ENCODE results near the gene SPATA7. TPM values are rescaled to one million over a fixed set of nuclear protein-coding genes. Genes with fewer than 3 reads are reported as not detected.

The SPATA7 gene, protein sequence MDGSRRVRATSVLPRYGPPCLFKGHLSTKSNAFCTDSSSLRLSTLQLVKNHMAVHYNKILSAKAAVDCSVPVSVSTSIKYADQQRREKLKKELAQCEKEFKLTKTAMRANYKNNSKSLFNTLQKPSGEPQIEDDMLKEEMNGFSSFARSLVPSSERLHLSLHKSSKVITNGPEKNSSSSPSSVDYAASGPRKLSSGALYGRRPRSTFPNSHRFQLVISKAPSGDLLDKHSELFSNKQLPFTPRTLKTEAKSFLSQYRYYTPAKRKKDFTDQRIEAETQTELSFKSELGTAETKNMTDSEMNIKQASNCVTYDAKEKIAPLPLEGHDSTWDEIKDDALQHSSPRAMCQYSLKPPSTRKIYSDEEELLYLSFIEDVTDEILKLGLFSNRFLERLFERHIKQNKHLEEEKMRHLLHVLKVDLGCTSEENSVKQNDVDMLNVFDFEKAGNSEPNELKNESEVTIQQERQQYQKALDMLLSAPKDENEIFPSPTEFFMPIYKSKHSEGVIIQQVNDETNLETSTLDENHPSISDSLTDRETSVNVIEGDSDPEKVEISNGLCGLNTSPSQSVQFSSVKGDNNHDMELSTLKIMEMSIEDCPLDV
- 3.5 and 4.5 TPM in 2 replicates for polyA plus RNA-seq (2012; rRNA removed)
- 4.6 and 5.0 TPM in 2 replicates for polyA plus RNA-seq (2012; cell fraction: cytosol; rRNA removed)
- polyA plus RNA-seq (2012; cell fraction: nucleus; rRNA removed), result 5.9 and 8.8 TPM in 2 replicates

- Histone ChIP-seq H3K9ac (peak within 1 kb of the TSS; percentile 75), H3K27me3 (ENCODE audit: insufficient read depth) (no peaks in the 10 kb centered on the region), H3K4me2 (peak within 1 kb of the TSS; percentile 84), H2AFZ (ENCODE audit: low read depth) (peak within 1 kb of the TSS; percentile 88), H3K4me3 (ENCODE audit: low read depth in 2 of 2, low read length in 1 of 2) (peak within 1 kb of the TSS; percentile 85 to 97), H3K9me3 (no peaks in the 10 kb centered on the region), H3K9me2 (no peaks in the 10 kb centered on the region), H3F3A (replicated peaks; ENCODE audit: insufficient read depth) (no peaks in the 10 kb centered on the region), H3K27ac (ENCODE audit: low read depth in 2 of 2, low read length in 1 of 2) (peak within 1 kb of the TSS; percentile 57 to 85; a peak in 3 of 4 replicates), H4K20me1 (ENCODE audit: insufficient read depth) (no peaks in the 10 kb centered on the region), H3K36me3 (replicated peaks in 1 of 2; ENCODE audit: control insufficient read depth in 1 of 2, insufficient read depth in 2 of 2, low read length in 1 of 2) (no peaks in the 10 kb centered on the region), H3K4me1 (ENCODE audit: control insufficient read depth in 1 of 2, insufficient read depth in 2 of 2, low read depth in 1 of 2, low read length in 1 of 2) (peaks cover 0 to 8% of the 10 kb centered on the region in 2 experiments; a peak in 2 of 4 replicates), H3K79me2 (ENCODE audit: insufficient read depth) (peaks cover 7% of the 10 kb centered on the region; the same call in 1 of the 2 replicates)
- POLR2A ChIA-PET, result interaction anchor here (0.8 kb wide), 1 partner anchor 392 kb away, joined by 3 read pairs; the partner anchor contains the start of gene GALC
- CTCF ChIA-PET, result interaction anchor here (1.1 to 9.2 kb wide), 3 partner anchors 190 to 372 kb away, joined by 3 to 135 read pairs (median 11); no protein-coding TSS in a partner anchor
- WGBS (ENCODE audit: low lambda C conversion rate), result under 1% methylated on average over 30 of the region's 50 CpGs
- peak; percentile 92 for DNase-seq
- TF ChIP-seq PBX3 (IDR thresholded peaks at IDR 0.05), result no peak
- TF ChIP-seq POLR2AphosphoS5 (IDR thresholded peaks at IDR 0.05; ENCODE audit: low read depth, low read length), result peak; percentile 85
- no peak for TF ChIP-seq EZH2phosphoT487 (IDR thresholded peaks at IDR 0.05; ENCODE audit: borderline replicate concordance, low read depth)
- TF ChIP-seq RXRA (IDR thresholded peaks at IDR 0.05; ENCODE audit: borderline replicate concordance, low read depth), result no peak
- no peak for TF ChIP-seq JUND (IDR thresholded peaks at IDR 0.05)
- TF ChIP-seq NFIC (IDR thresholded peaks at IDR 0.05; ENCODE audit: borderline replicate concordance), result peak; percentile 6; the same call in 1 of the 2 replicates
- TF ChIP-seq ZBTB33 (IDR thresholded peaks at IDR 0.05; ENCODE audit: borderline replicate concordance, low read depth), result no peak
- no peak for TF ChIP-seq IRF3 (IDR thresholded peaks at IDR 0.05; ENCODE audit: low read depth, low read length)
- no peak for TF ChIP-seq GATA2 (CRISPR knock-in tag; IDR thresholded peaks at IDR 0.05)
- no peak; the same call in 1 of the 2 replicates for TF ChIP-seq USF1 (IDR thresholded peaks at IDR 0.05; ENCODE audit: borderline replicate concordance, low read depth)
- peak in 1 of 2 experiments; percentile 19; a peak in 1 of 4 replicates for TF ChIP-seq EP300 (IDR thresholded peaks at IDR 0.05; ENCODE audit: borderline replicate concordance in 1 of 2, low read depth in 1 of 2, low read length in 1 of 2)
- peak; percentile 31; the same call in 1 of the 2 replicates for TF ChIP-seq YY1 (IDR thresholded peaks at IDR 0.05; ENCODE audit: low read depth)
- TF ChIP-seq TCF12 (IDR thresholded peaks at IDR 0.05), result no peak
- TF ChIP-seq SMC3 (IDR thresholded peaks at IDR 0.05; ENCODE audit: low read depth, low read length), result no peak
- TF ChIP-seq GABPA (IDR thresholded peaks at IDR 0.05; ENCODE audit: low read depth), result no peak
- TF ChIP-seq RAD21 (IDR thresholded peaks at IDR 0.05; ENCODE audit: low read length), result no peak
- TF ChIP-seq CHD2 (IDR thresholded peaks at IDR 0.05; ENCODE audit: low read length, partially characterized antibody), result peak; percentile 74
- no peak for TF ChIP-seq FOXJ3 (CRISPR knock-in tag; IDR thresholded peaks at IDR 0.05)
- no peak for TF ChIP-seq TEAD4 (IDR thresholded peaks at IDR 0.05; ENCODE audit: borderline replicate concordance, insufficient read depth)
- TF ChIP-seq, protein P1, sequence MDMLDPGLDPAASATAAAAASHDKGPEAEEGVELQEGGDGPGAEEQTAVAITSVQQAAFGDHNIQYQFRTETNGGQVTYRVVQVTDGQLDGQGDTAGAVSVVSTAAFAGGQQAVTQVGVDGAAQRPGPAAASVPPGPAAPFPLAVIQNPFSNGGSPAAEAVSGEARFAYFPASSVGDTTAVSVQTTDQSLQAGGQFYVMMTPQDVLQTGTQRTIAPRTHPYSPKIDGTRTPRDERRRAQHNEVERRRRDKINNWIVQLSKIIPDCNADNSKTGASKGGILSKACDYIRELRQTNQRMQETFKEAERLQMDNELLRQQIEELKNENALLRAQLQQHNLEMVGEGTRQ (IDR thresholded peaks at IDR 0.05; ENCODE audit: borderline replicate concordance, low read depth, low read length), result no peak
- TF ChIP-seq NRF1 (IDR thresholded peaks at IDR 0.05; ENCODE audit: low read depth, low read length), result peak; percentile 37
Measured at GRCh38 chr14:88385212-88386101, at the start of gene SPATA7. Gene SPATA7, plus strand, starts transcription at chr14:88385657. Its CDS starts 162 bp downstream, at chr14:88385819.

All from SK-N-SH (cell line).